Upper lobe of left lung (tissue), 6 donors: Measurements from ENCODE around the gene BCOR. TPM values are rescaled to one million over a fixed set of nuclear protein-coding genes. Genes with fewer than 3 reads are reported as not detected.
A peak's percentile ranks its signal among the peaks of the same experiment; 100 is the strongest.

Experiments used
- ATAC-seq, 2 donors: fragments of 200-7000 bp; cut with Tn5 transposase; one replicate each; pipeline ENCODE4 v1.9.1; 2022; ENCODE audit warnings: mild to moderate bottlenecking in 2 of 2, moderate library complexity in 2 of 2; ENCODE audit not compliant: low FRiP score in 2 of 2
- DNase-seq, 2 donors: peaks; one replicate each; pipeline ENCODE4 v3.0.0-alpha.2; 2019 to 2020
- H3K27ac ChIP-seq, 4 donors: fragments of 200-600 bp; sonication (generic); one replicate each; pipeline ENCODE4 v1.5.1; 2016 to 2019
- H3K27me3 ChIP-seq, 4 donors: fragments of 200-600 bp; sonication (generic); one replicate each; pipeline ENCODE4 v1.5.1; 2017 to 2019
- H3K36me3 ChIP-seq, 4 donors: fragments of 200-600 bp; sonication (generic); one replicate each; pipeline ENCODE4 v1.5.1; 2016 to 2019
- H3K4me1 ChIP-seq, 4 donors: fragments of 200-600 bp; sonication (generic); one replicate each; pipeline ENCODE4 v1.5.1; 2018 to 2019
- H3K4me3 ChIP-seq, 4 donors: fragments of 200-600 bp; sonication (generic); one replicate each; pipeline ENCODE4 v1.5.1; 2017 to 2019; ENCODE audit warnings: mild to moderate bottlenecking in 2 of 4, moderate library complexity in 1 of 4
- H3K9me3 ChIP-seq, 4 donors: fragments of 200-600 bp; sonication (generic); one replicate each; pipeline ENCODE4 v1.5.1; 2018 to 2019
- CTCF ChIP-seq, 6 experiments: fragments of 450-650 bp in 4 of 6; fragments of 200-600 bp in 2 of 6; sonication (generic) in 2 of 6; IDR thresholded peaks; one replicate each; pipeline ENCODE4 v1.5.1; 2016 to 2019; ENCODE audit warnings: antibody characterized with exemption in 6 of 6
- EP300 ChIP-seq, 4 donors: sonication (generic); formaldehyde crosslinking; IDR thresholded peaks; one replicate each; pipeline ENCODE4 v1.5.1; 2017; ENCODE audit warnings: antibody characterized with exemption in 4 of 4, control low read depth in 2 of 4
- POLR2A ChIP-seq, 4 donors: fragments of 450-650 bp; IDR thresholded peaks; one replicate each; pipeline ENCODE4 v1.5.1; 2016 to 2017; ENCODE audit warnings: antibody characterized with exemption in 4 of 4, mild to moderate bottlenecking in 2 of 4
- POLR2AphosphoS5 ChIP-seq, 2 donors: sonication (generic); formaldehyde crosslinking; IDR thresholded peaks; one replicate each; pipeline ENCODE4 v1.5.1; 2017; ENCODE audit warnings: antibody characterized with exemption in 2 of 2
- WGBS, 2 donors: methylation state at CpG; one replicate each; pipeline ENCODE4 v1.1.5; 2017 to 2018; 5-methylcytosine and 5-hydroxymethylcytosine counted together
- total RNA-seq, 6 donors: library from RNA; depleted of rRNA in 4 of 6; stranded (reverse); fragments of >200 nt in 4 of 6; gene quantifications; one replicate each; pipeline versions ENCODE4 v1.1.0 to v1.2.1, GENCODE V29; 2016 to 2021
- donor health status: DM: no; HTN: no; CAD: no; lungs with moderate emphysema.
- donor health status: DM: no; HTN: yes; CAD: no; lungs with severe emphysema.

BCOR gene
- total RNA-seq, 6 donors from 2014 or later, result 17.5 to 40.8 (median 25.6) TPM

- no peak for DNase-seq
- peaks cover 10 to 64% (median 16%) of the 10 kb centered on the region in 4 donors for H3K4me1 ChIP-seq
- WGBS, 2 donors, result 64 to 97% methylated on average over 8 to 9 of the region's 9 CpGs
- H3K36me3 ChIP-seq, result no peaks in the 10 kb centered on the region
- H3K27ac ChIP-seq, result no peak overlapping the region
- peaks cover 0 to 51% (median 0%) of the 10 kb centered on the region in 4 donors for H3K27me3 ChIP-seq
- no peak overlapping the region for H3K4me3 ChIP-seq
- TF ChIP-seq POLR2AphosphoS5 (IDR thresholded peaks at IDR 0.05), result no peak
- TF ChIP-seq EP300 (IDR thresholded peaks at IDR 0.05), result no peak
- TF ChIP-seq CTCF (IDR thresholded peaks at IDR 0.05), result no peak
- TF ChIP-seq POLR2A (IDR thresholded peaks at IDR 0.05), result no peak
- H3K9me3 ChIP-seq, result peaks cover 0 to 4% (median 0%) of the 10 kb centered on the region in 4 donors
- ATAC-seq, result no peak
These were observed 3.7 kb upstream of the BCOR start for GRCh38 chrX:40101430-40101802.

GRCh38 chrX:40100537-40101429, 3.0 kb upstream of the BCOR start:
- Histone ChIP-seq H3K36me3 (no peaks in the 10 kb centered on the region), H3K9me3 (no peaks in the 10 kb centered on the region), H3K4me3 (no peak overlapping the region), H3K27ac (peak overlapping the region in 1 of 4 donors; percentile 13), H3K4me1 (peaks cover 10 to 64% (median 16%) of the 10 kb centered on the region in 4 donors), H3K27me3 (peaks cover 0 to 51% (median 0%) of the 10 kb centered on the region in 4 donors)
- 60 to 72% methylated on average over 26 to 31 of the region's 31 CpGs for WGBS, 2 donors
- DNase-seq, result no peak
- TF ChIP-seq POLR2A (IDR thresholded peaks at IDR 0.05) (no peak), EP300 (IDR thresholded peaks at IDR 0.05) (no peak), POLR2AphosphoS5 (IDR thresholded peaks at IDR 0.05) (no peak), CTCF (IDR thresholded peaks at IDR 0.05) (no peak)
- no peak for ATAC-seq

GRCh38 chrX:40100141-40100536, 2.4 kb upstream of the BCOR start:
- H3K4me1 ChIP-seq, result peaks cover 8 to 61% (median 16%) of the 10 kb centered on the region in 4 donors
- no peak for ATAC-seq

GRCh38 chrX:40099055-40099958, 1.5 kb upstream of the BCOR start:
- H3K4me3 ChIP-seq, result peak overlapping the region in 3 of 4 donors; percentile 67 to 76 (median 73)
- WGBS, 2 donors, result 12 to 44% methylated on average over 7 to 32 of the region's 49 CpGs
- ATAC-seq (peak in 1 of 2 donors; percentile 26), DNase-seq (peak; percentile 61 to 89)
- H3K4me1 ChIP-seq, result peaks cover 8 to 59% (median 15%) of the 10 kb centered on the region in 4 donors
- no peaks in the 10 kb centered on the region for H3K9me3 ChIP-seq
- H3K27ac ChIP-seq, result peak overlapping the region; percentile 84 to 96 (median 93)
- no peak for TF ChIP-seq EP300 (IDR thresholded peaks at IDR 0.05)
- peaks cover 0 to 42% (median 0%) of the 10 kb centered on the region in 4 donors for H3K27me3 ChIP-seq
- no peaks in the 10 kb centered on the region for H3K36me3 ChIP-seq

More at GRCh38 chrX:40100141-40100536, 2.4 kb upstream of the BCOR start:
- DNase-seq, result peak in 1 of 2 donors; percentile 82
- no peak for TF ChIP-seq POLR2A (IDR thresholded peaks at IDR 0.05)
- 29 to 42% methylated on average over 3 to 21 of the region's 21 CpGs for WGBS, 2 donors
- H3K9me3 ChIP-seq, result no peaks in the 10 kb centered on the region
- no peak overlapping the region for H3K4me3 ChIP-seq
- no peaks in the 10 kb centered on the region for H3K36me3 ChIP-seq
- H3K27me3 ChIP-seq, result peaks cover 0 to 50% (median 0%) of the 10 kb centered on the region in 4 donors
- peak overlapping the region in 1 of 4 donors; percentile 13 for H3K27ac ChIP-seq

- peak overlapping the region; percentile 84 to 96 (median 93) for H3K27ac ChIP-seq
- TF ChIP-seq CTCF (IDR thresholded peaks at IDR 0.05) (no peak), POLR2A (IDR thresholded peaks at IDR 0.05) (peak in 2 of 4 donors; percentile 20 to 37), EP300 (IDR thresholded peaks at IDR 0.05) (no peak), POLR2AphosphoS5 (IDR thresholded peaks at IDR 0.05) (peak in 1 of 2 donors; percentile 4)
- peak overlapping the region; percentile 20 to 76 (median 70) for H3K4me3 ChIP-seq
- H3K9me3 ChIP-seq, result no peaks in the 10 kb centered on the region
- 0 to 2% methylated on average over 1 to 33 of the region's 75 CpGs for WGBS, 2 donors
- no peaks in the 10 kb centered on the region for H3K36me3 ChIP-seq
- peak; percentile 28 to 51 for ATAC-seq
- peaks cover 10 to 65% (median 19%) of the 10 kb centered on the region in 4 donors for H3K4me1 ChIP-seq
- peak in 1 of 2 donors; percentile 90 for DNase-seq
- H3K27me3 ChIP-seq, result peaks cover 0 to 42% (median 0%) of the 10 kb centered on the region in 4 donors
These were observed 701 bp upstream of the BCOR start for GRCh38 chrX:40098264-40099054.
